SH-SY5Y (cell line): ENCODE results near the gene TSSK6.

Experiments used
- GATA2 ChIP-seq: IDR thresholded peaks from 2 replicates; pipeline ENCODE4 v1.6.1; 2011; ENCODE audit warnings: mild to moderate bottlenecking, low read depth, low read length
- GATA3 ChIP-seq: IDR thresholded peaks from 2 replicates; pipeline ENCODE4 v1.6.1; 2011; ENCODE audit warnings: low read depth, mild to moderate bottlenecking, low read length, moderate library complexity

- TF ChIP-seq GATA3 = no peak
- no peak for TF ChIP-seq GATA2
These were observed 22.9 kb upstream of the TSSK6 start, which contains the start of gene CILP2 for GRCh38 chr19:19538061-19538784.
